Stomach (tissue), 9 donors: Measurements from ENCODE around the gene ATG4B. TPM values are rescaled to one million over a fixed set of nuclear protein-coding genes. Genes with fewer than 3 reads are reported as not detected.

ENCODE experiments used
- DNase-seq, 2 donors: peaks; one replicate each; pipeline versions ENCODE4 v3.0.0 to v3.0.0-alpha.2; 2013 to 2019
- H3K27ac ChIP-seq, 5 donors: fragments of 200-600 bp in 4 of 5; sonication (generic) in 4 of 5; one replicate each; pipeline ENCODE4 v1.5.1; 2013 to 2019; ENCODE audit warnings: mild to moderate bottlenecking in 1 of 5, moderate library complexity in 1 of 5
- H3K27me3 ChIP-seq, 3 donors: fragments of 200-600 bp; sonication (generic); one replicate each; pipeline ENCODE4 v1.5.1; 2017 to 2019; ENCODE audit warnings: mixed run types in 1 of 3
- H3K36me3 ChIP-seq, 4 donors: fragments of 200-600 bp; sonication (generic); 1 replicate in 3 of 4; 2 replicates in 1 of 4; pipeline ENCODE4 v1.5.1; 2016 to 2019
- H3K4me1 ChIP-seq, 4 donors: fragments of 200-600 bp; sonication (generic); one replicate each; pipeline ENCODE4 v1.5.1; 2016 to 2019
- H3K4me3 ChIP-seq, 4 donors: fragments of 200-600 bp; sonication (generic) in 3 of 4; one replicate each; pipeline ENCODE4 v1.5.1; 2016 to 2019; ENCODE audit warnings: mild to moderate bottlenecking in 1 of 4
- H3K9me3 ChIP-seq, 4 donors: fragments of 200-600 bp; sonication (generic); one replicate each; pipeline ENCODE4 v1.5.1; 2016 to 2019
- CTCF ChIP-seq, 7 experiments: fragments of 450-650 bp in 4 of 7; fragments of 200-600 bp in 3 of 7; sonication (generic) in 3 of 7; IDR thresholded peaks; one replicate each; pipeline ENCODE4 v1.5.1; 2016 to 2019; ENCODE audit warnings: antibody characterized with exemption in 7 of 7, control low read depth in 2 of 7, mild to moderate bottlenecking in 1 of 7
- EP300 ChIP-seq: sonication (generic); formaldehyde crosslinking; IDR thresholded peaks from one replicate; pipeline ENCODE4 v1.6.1; 2017; ENCODE audit warnings: antibody characterized with exemption
- POLR2A ChIP-seq, 4 donors: fragments of 450-650 bp; IDR thresholded peaks; one replicate each; pipeline ENCODE4 v1.6.1; 2016; ENCODE audit warnings: antibody characterized with exemption in 4 of 4, control low read depth in 2 of 4, mild to moderate bottlenecking in 1 of 4, moderate library complexity in 1 of 4
- POLR2AphosphoS5 ChIP-seq, 3 donors: sonication (generic); formaldehyde crosslinking; IDR thresholded peaks; one replicate each; pipeline ENCODE4 v1.6.1; 2016; ENCODE audit warnings: antibody characterized with exemption in 3 of 3
- WGBS, 5 donors: extraction: QIAGEN DNeasy Blood & Tissue Kit in 3 of 5; methylation state at CpG; one replicate each; pipeline versions ENCODE4 v1.1.5 to v1.1.7; 2013 to 2018; 5-methylcytosine and 5-hydroxymethylcytosine counted together
- intact Hi-C: fragments of 100-400 bp; cut with DNase I; formaldehyde crosslinking; loops from one replicate; pipeline ENCODE4 v1.15.1; 2023; ENCODE audit warnings: low total_unique reads
- polyA plus RNA-seq, 3 donors: library from polyadenylated mRNA; stranded (reverse); fragments of 200-250 nt; gene quantifications; one replicate each; pipeline ENCODE4 v1.2.3, GENCODE V29; 2013
- total RNA-seq, 5 donors: library from RNA; depleted of rRNA; stranded (reverse); fragments of >200 nt; gene quantifications; one replicate each; pipeline versions ENCODE4 v1.1.0 to v1.2.3, GENCODE V29; 2014 to 2016
- donor health status: healthy with polysubstance abuse.
- donor health status: Bipolar disorder and iron deficiency.
- donor health status: healthy.

The ATG4B gene
- total and polyA plus RNA-seq, 8 donors, result 31.5 to 162 (median 61.2) TPM

GRCh38 chr2:241673189-241673663 is 35.7 kb downstream of the ATG4B start:
- no peaks in the 10 kb centered on the region for H3K27me3 ChIP-seq
- H3K4me3 ChIP-seq, result no peak overlapping the region
- no peaks in the 10 kb centered on the region for H3K4me1 ChIP-seq
- WGBS, 5 donors, result 79 to 86% (median 81%) methylated on average over 17 to 18 of the region's 18 CpGs
- no peak for DNase-seq
- TF ChIP-seq CTCF (IDR thresholded peaks at IDR 0.05) (no peak), POLR2AphosphoS5 (IDR thresholded peaks at IDR 0.05) (no peak), POLR2A (IDR thresholded peaks at IDR 0.05) (no peak), EP300 (no peak)
- no peaks in the 10 kb centered on the region for H3K9me3 ChIP-seq
- H3K27ac ChIP-seq, result no peak overlapping the region
- peaks cover 38 to 99% (median 94%) of the 10 kb centered on the region in 4 donors for H3K36me3 ChIP-seq
- intact Hi-C loops, result no loop called here

GRCh38 chr2:241673797-241674725 is 36.6 kb downstream of the ATG4B start:
- Histone ChIP-seq H3K27me3 (no peaks in the 10 kb centered on the region), H3K4me3 (no peak overlapping the region), H3K9me3 (no peaks in the 10 kb centered on the region), H3K4me1 (no peaks in the 10 kb centered on the region), H3K36me3 (peaks cover 35 to 98% (median 94%) of the 10 kb centered on the region in 4 donors), H3K27ac (no peak overlapping the region)
- no peak for DNase-seq
- WGBS, 5 donors, result 81 to 86% (median 82%) methylated on average over 21 of the region's 21 CpGs
- no peak for TF ChIP-seq POLR2A (IDR thresholded peaks at IDR 0.05)
- TF ChIP-seq EP300, result no peak
- no peak for TF ChIP-seq CTCF (IDR thresholded peaks at IDR 0.05)
- TF ChIP-seq POLR2AphosphoS5 (IDR thresholded peaks at IDR 0.05), result no peak
- intact Hi-C loops, result no loop called here

- Histone ChIP-seq H3K9me3 (no peaks in the 10 kb centered on the region), H3K36me3 (peaks cover 23 to 97% (median 93%) of the 10 kb centered on the region in 4 donors), H3K27ac (no peak overlapping the region), H3K4me1 (peaks cover 0 to 3% (median 1%) of the 10 kb centered on the region in 4 donors), H3K4me3 (no peak overlapping the region), H3K27me3 (no peaks in the 10 kb centered on the region)
- no peak for DNase-seq
- WGBS, 5 donors, result 84 to 95% (median 88%) methylated on average over 15 to 17 of the region's 17 CpGs
- intact Hi-C loops, result no loop called here
- no peak for TF ChIP-seq POLR2AphosphoS5 (IDR thresholded peaks at IDR 0.05)
- TF ChIP-seq CTCF (IDR thresholded peaks at IDR 0.05), result no peak
- no peak for TF ChIP-seq POLR2A (IDR thresholded peaks at IDR 0.05)
- no peak for TF ChIP-seq EP300
Measured at GRCh38 chr2:241675885-241676284, 38.4 kb downstream of the ATG4B start.

GRCh38 chr2:241676665-241677064 is 39.2 kb downstream of the ATG4B start:
- H3K9me3 ChIP-seq, result no peaks in the 10 kb centered on the region
- peaks cover 16 to 97% (median 93%) of the 10 kb centered on the region in 4 donors for H3K36me3 ChIP-seq
- intact Hi-C loops, result no loop called here
- H3K4me1 ChIP-seq, result peaks cover 0 to 10% (median 4%) of the 10 kb centered on the region in 4 donors
- no peak overlapping the region for H3K4me3 ChIP-seq
- DNase-seq, result no peak
- no peaks in the 10 kb centered on the region for H3K27me3 ChIP-seq
- no peak for TF ChIP-seq POLR2A (IDR thresholded peaks at IDR 0.05)
- no peak for TF ChIP-seq CTCF (IDR thresholded peaks at IDR 0.05)
- no peak for TF ChIP-seq EP300
- no peak for TF ChIP-seq POLR2AphosphoS5 (IDR thresholded peaks at IDR 0.05)
- H3K27ac ChIP-seq, result no peak overlapping the region
- 84 to 97% (median 95%) methylated on average over 12 to 17 of the region's 17 CpGs for WGBS, 5 donors
